NB4 (cell line): ENCODE measurements around the gene LAMA3.

Experiments
- DNase-seq: peaks from one replicate; pipeline ENCODE4 v3.0.0; 2010; ENCODE audit warnings: low read depth
- H3K4me3 ChIP-seq: one replicate; pipeline ENCODE4 v1.5.1; 2011; ENCODE audit warnings: mild to moderate bottlenecking, low read depth, low read length, moderate library complexity
- CTCF ChIP-seq: IDR thresholded peaks from one replicate; pipeline ENCODE4 v1.5.1; 2012; ENCODE audit warnings: low read depth, low read length
- MAX ChIP-seq: IDR thresholded peaks from 2 replicates; pipeline ENCODE4 v1.6.1; 2011; ENCODE audit warnings: low read depth, low read length
- MYC ChIP-seq: IDR thresholded peaks from 2 replicates; pipeline ENCODE4 v1.6.1; 2011; ENCODE audit warnings: low read depth, low read length
- POLR2A ChIP-seq: IDR thresholded peaks from 2 replicates; pipeline ENCODE4 v1.6.1; 2011; ENCODE audit warnings: mild to moderate bottlenecking; ENCODE audit not compliant: insufficient read length; ENCODE audit errors: extremely low read depth

The LAMA3 gene

GRCh38 chr18:23971097-23971440, 281.8 kb downstream of the LAMA3 start:
- no peak for DNase-seq
- H3K4me3 ChIP-seq = no peak overlapping the region
- TF ChIP-seq POLR2A (no peak), CTCF (no peak), MAX (no peak), MYC (no peak)

- no peak overlapping the region for H3K4me3 ChIP-seq
- DNase-seq = no peak
- TF ChIP-seq MYC = no peak
- no peak for TF ChIP-seq POLR2A
- TF ChIP-seq CTCF = no peak
- TF ChIP-seq MAX = no peak
Measured at GRCh38 chr18:23971666-23972230, 282.5 kb downstream of the LAMA3 start.

DNA sequence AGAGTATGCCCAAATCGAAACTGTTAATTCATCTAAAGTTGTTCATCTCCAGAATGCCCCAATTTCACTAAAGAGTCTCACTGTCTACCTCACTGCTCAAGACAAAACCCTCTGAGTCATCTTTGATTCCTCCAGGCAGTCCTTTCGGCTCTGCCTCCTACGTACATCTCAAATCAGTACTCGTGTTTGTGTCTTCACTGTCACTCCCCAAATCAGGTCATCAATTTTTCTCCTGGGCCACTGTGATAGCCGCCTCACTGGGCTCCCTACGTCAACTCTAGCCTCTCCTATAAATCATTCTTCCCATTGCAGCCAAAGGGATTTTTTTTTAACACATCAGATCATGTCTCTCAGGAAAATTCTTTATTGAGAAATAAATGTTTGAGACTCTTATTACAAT, 283.2 kb downstream of the LAMA3 start:
- TF ChIP-seq CTCF (no peak), MYC (no peak), MAX (no peak), POLR2A (no peak)
- no peak overlapping the region for H3K4me3 ChIP-seq
- DNase-seq = no peak

DNA sequence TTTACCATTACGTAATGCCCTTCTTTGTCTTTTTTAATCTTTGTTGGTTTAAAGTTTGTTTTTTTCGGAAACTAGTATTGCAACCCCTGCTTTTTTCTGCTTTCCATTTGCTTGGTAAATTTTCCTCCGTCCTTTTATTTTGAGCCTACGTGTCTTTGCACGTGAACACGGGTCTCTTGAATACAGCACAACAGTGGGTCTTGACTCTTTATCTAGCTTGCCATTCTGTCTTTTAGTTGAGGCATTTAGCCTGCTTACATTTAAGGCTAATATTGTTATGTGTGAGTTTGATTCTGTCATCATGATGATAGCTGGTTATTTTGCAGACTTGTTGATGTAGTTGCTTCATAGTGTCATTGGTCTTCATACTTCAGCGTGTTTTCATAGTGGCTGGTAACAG, 287.9 kb downstream of the LAMA3 start:
- TF ChIP-seq MAX (no peak), POLR2A (no peak), MYC (no peak), CTCF (no peak)
- DNase-seq = no peak
- no peak overlapping the region for H3K4me3 ChIP-seq

DNA sequence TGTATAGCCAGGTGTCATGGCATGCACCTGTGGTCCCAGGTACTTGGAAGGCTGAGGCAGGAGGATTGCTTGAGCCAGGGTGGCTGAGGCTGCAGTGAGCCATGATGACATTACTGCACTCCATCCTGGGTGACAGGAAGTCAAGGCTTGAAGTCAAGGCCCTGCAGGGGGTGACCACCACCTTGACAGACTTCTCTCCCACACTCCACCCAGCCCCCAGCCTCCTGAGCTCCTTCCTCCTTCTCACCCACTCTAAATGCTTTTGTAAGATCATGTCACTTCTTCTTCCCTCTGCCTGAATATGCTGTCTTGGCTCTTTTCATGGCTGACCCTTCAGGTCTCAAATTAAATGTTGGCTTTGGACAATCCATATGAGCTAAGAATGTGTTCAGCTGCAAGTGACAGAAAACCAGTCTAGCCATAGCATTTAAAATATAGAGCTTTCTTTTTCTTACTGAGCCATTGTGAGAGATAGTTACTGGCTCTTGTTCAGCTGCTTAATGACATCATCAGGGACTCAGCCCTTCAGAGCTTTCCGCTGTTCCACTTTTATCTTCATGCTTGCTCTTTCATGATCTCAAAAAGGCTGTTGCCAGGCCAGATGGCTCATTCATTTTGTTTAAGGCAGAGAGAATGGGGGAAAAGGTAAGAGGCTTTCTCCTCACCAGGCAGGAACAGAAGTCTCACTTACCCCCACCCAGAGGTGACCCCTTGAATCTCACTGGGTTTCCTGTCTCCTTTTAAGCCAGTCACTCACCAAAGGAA, 288.6 kb downstream of the LAMA3 start:
- peak; percentile 83 for DNase-seq
- TF ChIP-seq POLR2A (no peak), CTCF (no peak), MAX (no peak), MYC (0 out of 2 replicates have a peak, but pooled peaks have one; percentile 24)
- no peak overlapping the region for H3K4me3 ChIP-seq
